ENCODE measurements around the gene TOP3B.

The TOP3B gene

GRCh38 chr22:21951062-21951461, 31.5 kb downstream of the TOP3B start:
- no peak for ATAC-seq
- Mint-ChIP-seq H3K4me3 (peak overlapping the region; percentile 79), H3K4me1 (peaks cover 21% of the 10 kb centered on the region), H3K27me3 (no peaks in the 10 kb centered on the region), H3K27ac (no peak overlapping the region), H3K9me3 (no peaks in the 10 kb centered on the region), H3K36me3 (ENCODE audit: low read depth) (peaks cover 5% of the 10 kb centered on the region)
- DNase-seq: no peak

- no peak for ATAC-seq
- H3K9me3 Mint-ChIP-seq: no peaks in the 10 kb centered on the region
- H3K27ac Mint-ChIP-seq: no peak overlapping the region
- peaks cover 21% of the 10 kb centered on the region for H3K4me1 Mint-ChIP-seq
- no peak for DNase-seq
- H3K27me3 Mint-ChIP-seq: no peaks in the 10 kb centered on the region
- no peak overlapping the region for H3K4me3 Mint-ChIP-seq
- H3K36me3 Mint-ChIP-seq (ENCODE audit: low read depth): peaks cover 5% of the 10 kb centered on the region
Measured at GRCh38 chr22:21949948-21950347, 32.6 kb downstream of the TOP3B start.

GRCh38 chr22:21949569-21949918, 33.0 kb downstream of the TOP3B start:
- DNase-seq (no peak), ATAC-seq (no peak)
- Mint-ChIP-seq H3K36me3 (ENCODE audit: low read depth) (peaks cover 5% of the 10 kb centered on the region), H3K27me3 (no peaks in the 10 kb centered on the region), H3K4me3 (no peak overlapping the region), H3K9me3 (no peaks in the 10 kb centered on the region), H3K4me1 (peaks cover 21% of the 10 kb centered on the region), H3K27ac (no peak overlapping the region)

- Mint-ChIP-seq H3K36me3 (ENCODE audit: low read depth) (peaks cover 5% of the 10 kb centered on the region), H3K27me3 (no peaks in the 10 kb centered on the region), H3K4me1 (peaks cover 21% of the 10 kb centered on the region), H3K9me3 (no peaks in the 10 kb centered on the region), H3K27ac (no peak overlapping the region), H3K4me3 (no peak overlapping the region)
- DNase-seq (no peak), ATAC-seq (no peak)
Measured at GRCh38 chr22:21948824-21949568, 33.6 kb downstream of the TOP3B start.

- Mint-ChIP-seq H3K27ac (no peak overlapping the region), H3K36me3 (ENCODE audit: low read depth) (peaks cover 5% of the 10 kb centered on the region), H3K4me1 (peaks cover 21% of the 10 kb centered on the region), H3K9me3 (no peaks in the 10 kb centered on the region), H3K27me3 (no peaks in the 10 kb centered on the region), H3K4me3 (no peak overlapping the region)
- ATAC-seq: no peak
- no peak for DNase-seq
Measured at GRCh38 chr22:21948390-21948789, 34.2 kb downstream of the TOP3B start.

- H3K36me3 Mint-ChIP-seq (ENCODE audit: low read depth): peaks cover 5% of the 10 kb centered on the region
- H3K27me3 Mint-ChIP-seq: no peaks in the 10 kb centered on the region
- peaks cover 30% of the 10 kb centered on the region for H3K4me1 Mint-ChIP-seq
- no peak for DNase-seq
- H3K4me3 Mint-ChIP-seq: no peak overlapping the region
- no peaks in the 10 kb centered on the region for H3K9me3 Mint-ChIP-seq
- ATAC-seq: no peak
- H3K27ac Mint-ChIP-seq: no peak overlapping the region
Measured at GRCh38 chr22:21947040-21948014, 35.3 kb downstream of the TOP3B start.

- H3K36me3 Mint-ChIP-seq (ENCODE audit: low read depth): peaks cover 4% of the 10 kb centered on the region
- DNase-seq (no peak), ATAC-seq (no peak)
- H3K4me1 Mint-ChIP-seq: peaks cover 32% of the 10 kb centered on the region
- H3K27me3 Mint-ChIP-seq: no peaks in the 10 kb centered on the region
- H3K9me3 Mint-ChIP-seq: no peaks in the 10 kb centered on the region
- H3K4me3 Mint-ChIP-seq: no peak overlapping the region
- H3K27ac Mint-ChIP-seq: no peak overlapping the region
Measured at GRCh38 chr22:21946262-21946925, 36.2 kb downstream of the TOP3B start.

- DNase-seq: no peak
- Mint-ChIP-seq H3K27ac (no peak overlapping the region), H3K27me3 (no peaks in the 10 kb centered on the region), H3K4me1 (peaks cover 33% of the 10 kb centered on the region), H3K9me3 (no peaks in the 10 kb centered on the region), H3K4me3 (no peak overlapping the region), H3K36me3 (ENCODE audit: low read depth) (peaks cover 5% of the 10 kb centered on the region)
- ATAC-seq: no peak
Measured at GRCh38 chr22:21945453-21946261, 36.9 kb downstream of the TOP3B start.

- Mint-ChIP-seq H3K4me1 (peaks cover 33% of the 10 kb centered on the region), H3K27ac (no peak overlapping the region)
- ATAC-seq: no peak
Measured at GRCh38 chr22:21944871-21945270, 37.7 kb downstream of the TOP3B start.

GRCh38 chr22:21943571-21944448, 38.8 kb downstream of the TOP3B start:
- DNase-seq (no peak), ATAC-seq (no peak)
- no peaks in the 10 kb centered on the region for H3K9me3 Mint-ChIP-seq
- no peaks in the 10 kb centered on the region for H3K27me3 Mint-ChIP-seq
- no peak overlapping the region for H3K27ac Mint-ChIP-seq
- no peak overlapping the region for H3K4me3 Mint-ChIP-seq
- peaks cover 5% of the 10 kb centered on the region for H3K36me3 Mint-ChIP-seq (ENCODE audit: low read depth)
- H3K4me1 Mint-ChIP-seq: peaks cover 43% of the 10 kb centered on the region

More at GRCh38 chr22:21944871-21945270, 37.7 kb downstream of the TOP3B start:
- H3K27me3 Mint-ChIP-seq: no peaks in the 10 kb centered on the region
- peaks cover 5% of the 10 kb centered on the region for H3K36me3 Mint-ChIP-seq (ENCODE audit: low read depth)
- no peak overlapping the region for H3K4me3 Mint-ChIP-seq
- DNase-seq: no peak
- no peaks in the 10 kb centered on the region for H3K9me3 Mint-ChIP-seq

- Mint-ChIP-seq H3K27ac (peak overlapping the region; percentile 91), H3K4me3 (no peak overlapping the region), H3K4me1 (peaks cover 49% of the 10 kb centered on the region), H3K9me3 (no peaks in the 10 kb centered on the region), H3K36me3 (ENCODE audit: low read depth) (peaks cover 5% of the 10 kb centered on the region), H3K27me3 (no peaks in the 10 kb centered on the region)
- ATAC-seq: peak; percentile 40
- peak; percentile 38 for DNase-seq
Measured at GRCh38 chr22:21942407-21943343, 39.9 kb downstream of the TOP3B start.

- Mint-ChIP-seq H3K4me3 (no peak overlapping the region), H3K27ac (peak overlapping the region; percentile 91), H3K9me3 (no peaks in the 10 kb centered on the region), H3K36me3 (ENCODE audit: low read depth) (peaks cover 5% of the 10 kb centered on the region), H3K4me1 (peaks cover 46% of the 10 kb centered on the region), H3K27me3 (no peaks in the 10 kb centered on the region)
- ATAC-seq: no peak
- DNase-seq: no peak
Measured at GRCh38 chr22:21941921-21942320, 40.7 kb downstream of the TOP3B start.

All from activated naive CD8-positive, alpha-beta T cell treated with anti-CD3 and anti-CD28 coated beads, Interleukin-2, amount 50 U/mL, for 24 hours (primary cell).